Hematopoietic multipotent progenitor cell treated with erythropoietin and hydrocortisone succinate and interleukin-3 and kit ligand, for 15 days (in vitro differentiated cells): ENCODE results near the gene ANKRD10.
"Not testable (repeated sequence)": the region's sequence is repeated elsewhere in the genome, so short reads cannot be mapped to it uniquely, and the experiment has no call there.

Source experiments
- DNase-seq: peaks from one replicate; pipeline ENCODE4 v3.0.0-alpha.2; 2015; ENCODE audit warnings: low spot score

The ANKRD10 gene

GRCh38 chr13:110915057-110915873 is at the start of gene ANKRD10:
ANKRD10 (minus strand) TSS chr13:110915069; CDS start chr13:110914934, 135 bp downstream.
- peak; percentile 95 for DNase-seq

- DNase-seq, result no peak
Observed at GRCh38 chr13:110964229-110965037, 49.6 kb upstream of the ANKRD10 start.

- DNase-seq, result no peak
Observed at GRCh38 chr13:110963554-110963970, 48.7 kb upstream of the ANKRD10 start.

GRCh38 chr13:110961959-110962358 is 47.1 kb upstream of the ANKRD10 start:
- no peak for DNase-seq

GRCh38 chr13:110960204-110960603 is 45.3 kb upstream of the ANKRD10 start:
- no peak for DNase-seq

GRCh38 chr13:110957931-110958330 is 43.1 kb upstream of the ANKRD10 start:
- no peak for DNase-seq

GRCh38 chr13:110957181-110957884 is 42.5 kb upstream of the ANKRD10 start:
- no peak for DNase-seq

- DNase-seq, result not testable (repeated sequence)
Observed at GRCh38 chr13:110956216-110956615, 41.3 kb upstream of the ANKRD10 start.

GRCh38 chr13:110955608-110956007 is 40.7 kb upstream of the ANKRD10 start:
- not testable (repeated sequence) for DNase-seq

- not testable (repeated sequence) for DNase-seq
Observed at GRCh38 chr13:110955072-110955503, 40.2 kb upstream of the ANKRD10 start.

GRCh38 chr13:110954533-110954920 is 39.7 kb upstream of the ANKRD10 start:
- not testable (repeated sequence) for DNase-seq

- no peak for DNase-seq
Observed at GRCh38 chr13:110953833-110954532, 39.1 kb upstream of the ANKRD10 start.

GRCh38 chr13:110953416-110953815 is 38.5 kb upstream of the ANKRD10 start:
- DNase-seq, result no peak

GRCh38 chr13:110952135-110952534 is 37.3 kb upstream of the ANKRD10 start:
- not testable (repeated sequence) for DNase-seq

GRCh38 chr13:110950819-110951570 is 36.1 kb upstream of the ANKRD10 start:
- no peak for DNase-seq

GRCh38 chr13:110950356-110950755 is 35.5 kb upstream of the ANKRD10 start:
- DNase-seq, result no peak

GRCh38 chr13:110949628-110950027 is 34.8 kb upstream of the ANKRD10 start:
- no peak for DNase-seq

- no peak for DNase-seq
Observed at GRCh38 chr13:110949116-110949515, 34.2 kb upstream of the ANKRD10 start.

- not testable (repeated sequence) for DNase-seq
Observed at GRCh38 chr13:110947338-110947737, 32.5 kb upstream of the ANKRD10 start.

GRCh38 chr13:110945928-110946570 is 31.2 kb upstream of the ANKRD10 start:
- no peak for DNase-seq
